ENCODE measurements around the gene PTPRD. TPM values are rescaled to one million over a fixed set of nuclear protein-coding genes. Genes with fewer than 3 reads are reported as not detected.

PTPRD gene
- total and polyA plus RNA-seq, 2 donors (not counting 1 experiment from before 2014, with no cell fraction given): not detected

DNA sequence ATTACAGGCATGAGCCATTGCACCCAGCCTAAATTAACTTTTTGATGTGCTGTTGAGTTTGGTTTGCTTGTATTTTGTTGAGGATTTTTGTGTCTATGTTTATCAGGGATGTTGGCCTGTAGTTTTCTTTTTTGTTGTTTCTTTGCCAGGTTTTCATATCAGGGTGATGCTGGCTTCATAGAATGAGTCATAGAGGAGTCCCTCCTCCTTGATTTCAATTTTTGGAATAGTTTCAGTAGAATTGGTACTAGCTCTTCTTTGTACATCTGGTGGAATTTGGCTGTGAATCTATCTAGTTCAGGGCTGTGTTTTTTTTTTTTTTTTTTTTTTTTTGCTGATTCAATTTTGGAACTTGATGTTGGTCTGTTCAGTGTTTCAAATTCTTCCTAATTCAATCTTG lies 1648.9 kb downstream of the PTPRD start:
- no peak for TF ChIP-seq EZH2 (IDR thresholded peaks at IDR 0.05; ENCODE audit: borderline replicate concordance, insufficient read depth, low read depth, low read length, poor library complexity, severe bottlenecking)
- TF ChIP-seq, protein P1, sequence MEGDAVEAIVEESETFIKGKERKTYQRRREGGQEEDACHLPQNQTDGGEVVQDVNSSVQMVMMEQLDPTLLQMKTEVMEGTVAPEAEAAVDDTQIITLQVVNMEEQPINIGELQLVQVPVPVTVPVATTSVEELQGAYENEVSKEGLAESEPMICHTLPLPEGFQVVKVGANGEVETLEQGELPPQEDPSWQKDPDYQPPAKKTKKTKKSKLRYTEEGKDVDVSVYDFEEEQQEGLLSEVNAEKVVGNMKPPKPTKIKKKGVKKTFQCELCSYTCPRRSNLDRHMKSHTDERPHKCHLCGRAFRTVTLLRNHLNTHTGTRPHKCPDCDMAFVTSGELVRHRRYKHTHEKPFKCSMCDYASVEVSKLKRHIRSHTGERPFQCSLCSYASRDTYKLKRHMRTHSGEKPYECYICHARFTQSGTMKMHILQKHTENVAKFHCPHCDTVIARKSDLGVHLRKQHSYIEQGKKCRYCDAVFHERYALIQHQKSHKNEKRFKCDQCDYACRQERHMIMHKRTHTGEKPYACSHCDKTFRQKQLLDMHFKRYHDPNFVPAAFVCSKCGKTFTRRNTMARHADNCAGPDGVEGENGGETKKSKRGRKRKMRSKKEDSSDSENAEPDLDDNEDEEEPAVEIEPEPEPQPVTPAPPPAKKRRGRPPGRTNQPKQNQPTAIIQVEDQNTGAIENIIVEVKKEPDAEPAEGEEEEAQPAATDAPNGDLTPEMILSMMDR (IDR thresholded peaks at IDR 0.05): no peak
- intact Hi-C loops (cut with micrococcal nuclease): no loop called here
- peaks cover 2% of the 10 kb centered on the region for H3K9me3 Mint-ChIP-seq (ENCODE audit: insufficient read depth)
- ChIA-PET CTCF (no interaction called here), POLR2A (no interaction called here)
- ATAC-seq (ENCODE audit: low read depth) (no peak), DNase-seq (no peak)
- H3K4me1 Mint-ChIP-seq: no peaks in the 10 kb centered on the region
- no peaks in the 10 kb centered on the region for H3K27me3 Mint-ChIP-seq
- no peak overlapping the region for H3K4me3 Mint-ChIP-seq
- Histone ChIP-seq H3K79me2 (ENCODE audit: control insufficient read depth, insufficient read depth, low read length) (no peaks in the 10 kb centered on the region), H3K27me3 (replicated peaks in 1 of 4; ENCODE audit: control extremely low read depth in 1 of 4, control insufficient read depth in 3 of 4, insufficient read depth in 4 of 4, low read length in 3 of 4) (no peaks in the 10 kb centered on the region), H3K9me3 (ENCODE audit: control extremely low read depth in 1 of 3, control insufficient read depth in 2 of 3, insufficient read depth in 1 of 3, low read length in 2 of 3) (peaks cover 0 to 1% (median 0%) of the 10 kb centered on the region in 3 donors), H3K4me3 (ENCODE audit: control extremely low read depth in 1 of 5, extremely low read depth in 1 of 5, insufficient read depth in 1 of 5, low read depth in 2 of 5, low read length in 4 of 5) (no peak overlapping the region), H3K4me1 (ENCODE audit: control insufficient read depth in 2 of 2, insufficient read depth in 2 of 2, low read length in 2 of 2) (no peaks in the 10 kb centered on the region), H2AFZ (ENCODE audit: insufficient read depth, low read depth, low read length, poor library complexity, severe bottlenecking) (no peak overlapping the region), H3K27ac (ENCODE audit: low read length in 2 of 2) (no peak overlapping the region), H4K20me1 (ENCODE audit: control insufficient read depth, insufficient read depth, low read length, poor library complexity, severe bottlenecking) (no peaks in the 10 kb centered on the region), H3K9ac (ENCODE audit: low read length) (no peak overlapping the region), H3K4me2 (replicated peaks; ENCODE audit: low read depth, low read length, poor library complexity, severe bottlenecking) (no peak overlapping the region), H3K36me3 (replicated peaks in 1 of 2; ENCODE audit: control extremely low read depth in 1 of 2, control insufficient read depth in 1 of 2, extremely low read depth in 1 of 2, insufficient read depth in 2 of 2, low read length in 1 of 2) (no peaks in the 10 kb centered on the region)
- no peak overlapping the region for H3K27ac Mint-ChIP-seq

DNA sequence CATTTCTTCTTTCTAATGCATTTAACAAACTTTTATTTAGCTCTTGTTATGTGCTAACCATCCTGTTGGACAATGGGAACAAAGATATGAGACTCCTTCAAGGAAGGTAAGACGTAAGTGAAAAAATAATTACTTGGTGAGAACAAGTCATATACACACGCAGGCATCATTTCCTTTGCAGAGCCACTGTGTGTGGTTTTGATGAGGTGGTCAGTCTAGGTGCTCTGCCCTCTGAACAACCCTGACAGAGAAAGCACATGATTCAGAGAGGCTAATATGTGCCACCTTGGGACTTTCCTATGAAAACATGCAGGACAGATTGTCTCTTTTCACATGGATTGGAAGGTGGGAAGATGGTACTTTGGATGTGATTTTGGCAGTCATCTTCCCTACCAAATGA lies 1650.7 kb downstream of the PTPRD start:
- H3K27me3 Mint-ChIP-seq: no peaks in the 10 kb centered on the region
- H3K9me3 Mint-ChIP-seq (ENCODE audit: insufficient read depth): peaks cover 4% of the 10 kb centered on the region
- CTCF ChIA-PET: no interaction called here
- 88% methylated on average over 1 of the region's 2 CpGs for WGBS (ENCODE audit: insufficient coverage)
- H3K4me1 Mint-ChIP-seq: no peaks in the 10 kb centered on the region
- H3K27ac ChIP-seq (ENCODE audit: low read length in 2 of 2): no peak overlapping the region
- H2AFZ ChIP-seq (ENCODE audit: insufficient read depth, low read depth, low read length, poor library complexity, severe bottlenecking): no peak overlapping the region
- no peak overlapping the region for H3K4me3 ChIP-seq (ENCODE audit: control extremely low read depth in 1 of 5, extremely low read depth in 1 of 5, insufficient read depth in 1 of 5, low read depth in 2 of 5, low read length in 4 of 5)
- H3K9me3 ChIP-seq (ENCODE audit: control extremely low read depth in 1 of 3, control insufficient read depth in 2 of 3, insufficient read depth in 1 of 3, low read length in 2 of 3): no peaks in the 10 kb centered on the region
- TF ChIP-seq EZH2 (IDR thresholded peaks at IDR 0.05; ENCODE audit: borderline replicate concordance, insufficient read depth, low read depth, low read length, poor library complexity, severe bottlenecking): no peak
- TF ChIP-seq, protein P1 (IDR thresholded peaks at IDR 0.05): no peak
- POLR2A ChIA-PET: no interaction called here
- DNase-seq (no peak), ATAC-seq (ENCODE audit: low read depth) (no peak)
- intact Hi-C loops (cut with micrococcal nuclease): no loop called here
- H3K4me3 Mint-ChIP-seq: no peak overlapping the region
- H3K4me1 ChIP-seq (ENCODE audit: control insufficient read depth in 2 of 2, insufficient read depth in 2 of 2, low read length in 2 of 2): no peaks in the 10 kb centered on the region
- H3K27me3 ChIP-seq (replicated peaks in 1 of 4; ENCODE audit: control extremely low read depth in 1 of 4, control insufficient read depth in 3 of 4, insufficient read depth in 4 of 4, low read length in 3 of 4): no peaks in the 10 kb centered on the region
- no peak overlapping the region for H3K27ac Mint-ChIP-seq
- no peak overlapping the region for H3K4me2 ChIP-seq (replicated peaks; ENCODE audit: low read depth, low read length, poor library complexity, severe bottlenecking)
- no peaks in the 10 kb centered on the region for H3K36me3 ChIP-seq (replicated peaks in 1 of 2; ENCODE audit: control extremely low read depth in 1 of 2, control insufficient read depth in 1 of 2, extremely low read depth in 1 of 2, insufficient read depth in 2 of 2, low read length in 1 of 2)
- H3K79me2 ChIP-seq (ENCODE audit: control insufficient read depth, insufficient read depth, low read length): no peaks in the 10 kb centered on the region
- H3K9ac ChIP-seq (ENCODE audit: low read length): no peak overlapping the region
- H4K20me1 ChIP-seq (ENCODE audit: control insufficient read depth, insufficient read depth, low read length, poor library complexity, severe bottlenecking): no peaks in the 10 kb centered on the region

Measured in B cell (primary cell).